HG03439 (cell line): ENCODE measurements around the gene SOX4.

Experiments used
- ATAC-seq: cut with Tn5 transposase; IDR thresholded peaks from one replicate; pipeline ENCODE4 v1.9.1; 2021; ENCODE audit warnings: mild to moderate bottlenecking, moderate library complexity; ENCODE audit not compliant: unreplicated experiment

SOX4 gene

GRCh38 chr6:21612067-21612745 is 18.7 kb downstream of the SOX4 start:
- ATAC-seq, result no peak

GRCh38 chr6:21613809-21614208 is 20.3 kb downstream of the SOX4 start:
- no peak for ATAC-seq

GRCh38 chr6:21614226-21614625 is 20.7 kb downstream of the SOX4 start:
- no peak for ATAC-seq

DNA sequence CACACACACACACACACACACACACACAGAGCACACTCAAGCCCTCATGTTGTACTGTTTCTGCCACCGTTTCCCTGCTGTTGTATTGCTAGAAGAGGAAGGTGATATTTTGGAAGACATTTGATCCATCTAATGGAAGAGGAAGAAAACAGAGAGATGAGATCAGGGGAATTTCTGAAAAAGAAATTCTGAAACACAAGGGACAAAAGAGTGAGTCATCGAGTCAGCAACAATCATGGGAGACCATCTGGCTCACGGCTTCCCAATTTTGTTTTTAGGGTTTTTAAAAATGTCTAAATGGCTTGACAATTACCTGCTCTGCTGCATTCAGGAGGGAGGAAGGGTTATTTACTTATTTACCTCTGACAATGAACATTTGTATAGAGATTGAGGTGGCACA is 22.0 kb downstream of the SOX4 start:
- ATAC-seq, result no peak

GRCh38 chr6:21616005-21616404 is 22.5 kb downstream of the SOX4 start:
- ATAC-seq, result no peak

- no peak for ATAC-seq
These were observed 32.1 kb downstream of the SOX4 start for GRCh38 chr6:21625642-21626041.

- ATAC-seq, result no peak
These were observed 33.2 kb downstream of the SOX4 start for GRCh38 chr6:21626756-21627155.

GRCh38 chr6:21628160-21628559 is 34.6 kb downstream of the SOX4 start:
- ATAC-seq, result no peak

DNA sequence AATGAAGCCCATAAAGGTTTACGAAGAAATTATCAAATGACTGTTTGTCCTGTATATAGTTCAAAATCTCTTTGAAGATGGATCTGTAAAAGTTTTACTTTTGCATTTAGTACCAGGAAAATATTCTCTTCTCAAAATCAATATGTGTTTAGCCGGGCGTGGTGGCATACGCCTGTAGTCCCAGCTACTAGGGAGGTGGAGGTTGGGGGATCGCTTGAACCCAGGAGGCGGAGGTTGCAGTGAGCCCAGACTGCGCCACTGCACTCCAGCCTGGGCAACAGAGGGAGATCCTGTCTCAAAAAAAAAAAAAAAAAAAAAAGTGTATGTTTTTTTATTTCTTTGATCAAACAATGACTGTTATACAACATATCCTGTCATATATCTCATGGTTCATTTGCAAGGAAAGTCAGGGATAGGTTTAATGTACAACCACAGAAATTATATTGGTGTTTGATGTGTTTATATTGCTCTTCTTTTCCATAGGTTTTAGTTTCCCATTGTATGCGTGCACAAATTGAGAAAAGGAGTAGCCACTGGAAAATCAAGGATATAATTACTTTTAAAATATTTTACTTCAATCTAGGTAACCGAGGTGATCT is 40.1 kb downstream of the SOX4 start:
- no peak for ATAC-seq

DNA sequence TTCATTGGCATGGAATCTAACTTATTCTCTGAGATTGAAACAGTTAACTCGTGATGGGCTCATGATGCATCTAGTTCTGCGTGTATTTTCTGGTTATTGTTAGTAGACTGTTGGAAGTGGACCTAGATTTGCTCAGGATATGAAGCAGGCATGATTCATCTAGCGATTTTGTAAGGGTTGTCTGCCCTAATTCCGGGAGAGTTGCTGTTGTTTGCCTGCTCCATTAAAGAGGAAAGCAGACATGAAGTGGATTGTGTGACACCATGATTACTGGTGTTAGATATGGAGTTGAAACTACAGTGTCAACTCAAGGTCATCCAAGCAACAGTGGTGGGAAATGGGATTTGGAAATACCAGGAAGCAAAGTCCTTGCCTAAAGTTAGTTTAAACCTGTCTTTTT is 41.0 kb downstream of the SOX4 start:
- ATAC-seq, result no peak

DNA sequence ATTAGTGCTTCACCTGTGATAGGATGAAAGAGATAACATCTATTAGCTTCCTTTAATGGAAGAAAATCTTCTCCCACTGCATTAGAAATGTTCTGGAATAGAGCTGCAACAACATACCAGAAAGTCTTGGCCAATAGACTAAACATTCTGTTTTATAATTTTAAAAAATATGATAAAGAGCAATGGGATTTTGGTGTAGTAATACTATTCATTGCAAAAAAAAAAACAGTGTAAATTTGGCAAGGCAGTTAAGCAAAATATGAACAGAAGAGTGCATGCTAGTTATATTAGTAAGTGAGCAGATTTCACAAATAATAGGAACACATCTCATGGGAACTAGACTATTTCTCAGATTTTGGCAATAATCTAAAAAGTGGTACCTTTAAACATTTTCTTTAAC is 43.3 kb downstream of the SOX4 start:
- ATAC-seq, result no peak

DNA sequence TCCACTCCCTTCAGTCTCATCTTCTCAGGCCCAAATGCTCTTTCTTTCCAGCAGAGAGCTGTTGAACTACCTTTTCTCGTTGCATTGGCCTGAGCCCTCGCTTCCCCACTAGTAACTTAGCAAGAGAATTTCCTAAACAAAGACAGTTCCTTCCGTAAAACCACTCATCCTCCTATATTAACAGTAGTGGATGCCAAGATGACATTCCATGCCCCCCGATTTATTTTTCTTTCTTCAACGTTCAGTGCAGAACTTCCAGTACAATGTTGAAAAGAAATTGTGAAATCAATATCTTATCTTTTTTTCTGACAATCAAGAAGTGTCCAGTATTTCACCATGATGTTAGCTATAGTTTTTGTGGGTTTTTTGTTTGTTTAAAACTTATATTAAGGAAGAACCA is 45.8 kb downstream of the SOX4 start:
- no peak for ATAC-seq
